Activated CD4-positive, alpha-beta memory T cell treated with anti-CD3 and anti-CD28 coated beads for 36 hours (primary cell): ENCODE measurements around the gene LGI4. TPM values are rescaled to one million over a fixed set of nuclear protein-coding genes. Genes with fewer than 3 reads are reported as not detected.

Experiments
- CTCF ChIA-PET: fragments of 350-600 bp; sonication (Branson Sonifier 250); formaldehyde crosslinking; loops from one replicate; lab custom pipeline; 2021; ENCODE audit warnings: antibody characterized with exemption, inconsistent platforms; lab: Charles Lee
- POLR2A ChIA-PET: fragments of 350-600 bp; sonication (Branson Sonifier 250); formaldehyde crosslinking; loops from one replicate; lab custom pipeline; 2021; ENCODE audit warnings: antibody characterized with exemption; lab: Charles Lee
- DNase-seq: peaks from one replicate; pipeline ENCODE4 v3.0.0-alpha.2; 2020
- H3K27ac Mint-ChIP-seq: one replicate; pipeline ENCODE4 v1.8.0; 2021; ENCODE audit warnings: mixed read lengths
- H3K27me3 Mint-ChIP-seq: one replicate; pipeline ENCODE4 v1.8.0; 2021; ENCODE audit warnings: mixed read lengths
- H3K36me3 Mint-ChIP-seq: one replicate; pipeline ENCODE4 v1.8.0; 2021; ENCODE audit warnings: mixed read lengths
- H3K4me1 Mint-ChIP-seq: one replicate; pipeline ENCODE4 v1.8.0; 2021; ENCODE audit warnings: low read depth, mixed read lengths
- H3K4me3 Mint-ChIP-seq: one replicate; pipeline ENCODE4 v1.8.0; 2021; ENCODE audit warnings: mild to moderate bottlenecking, mixed read lengths
- H3K9me3 Mint-ChIP-seq: one replicate; pipeline ENCODE4 v1.8.0; 2021; ENCODE audit warnings: mixed read lengths
- intact Hi-C: fragments of 100-400 bp; cut with micrococcal nuclease; formaldehyde crosslinking; loops from one replicate; pipeline ENCODE4 v1.15.1; 2023
- total RNA-seq, 2 experiments: library from RNA; stranded (reverse); gene quantifications; one replicate each; pipeline ENCODE4 v1.2.3, GENCODE V29; 2021

LGI4 gene
- total RNA-seq, 2 experiments from 2014 or later: 0.50 to 0.51 TPM

DNA sequence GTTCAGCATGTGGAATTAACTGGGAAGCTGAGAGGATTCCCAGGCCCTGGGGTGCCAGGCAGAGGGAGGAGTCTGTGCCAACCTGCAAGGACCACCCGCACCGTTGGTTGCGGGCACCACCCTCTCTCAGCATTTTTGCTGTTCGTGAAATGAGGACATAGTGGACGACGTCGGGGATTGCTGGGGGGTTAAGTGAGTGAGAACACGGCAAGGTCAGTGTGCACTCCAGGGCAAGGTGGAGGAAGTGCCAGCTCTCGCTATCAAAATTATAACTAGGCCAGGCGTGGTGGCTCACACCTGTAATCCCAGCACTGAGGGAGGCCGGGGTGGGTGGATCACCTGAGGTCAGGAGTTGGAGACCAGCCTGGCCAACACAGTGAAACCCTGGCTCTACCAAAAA lies 17.1 kb downstream of the LGI4 start:
- no peak for DNase-seq

DNA sequence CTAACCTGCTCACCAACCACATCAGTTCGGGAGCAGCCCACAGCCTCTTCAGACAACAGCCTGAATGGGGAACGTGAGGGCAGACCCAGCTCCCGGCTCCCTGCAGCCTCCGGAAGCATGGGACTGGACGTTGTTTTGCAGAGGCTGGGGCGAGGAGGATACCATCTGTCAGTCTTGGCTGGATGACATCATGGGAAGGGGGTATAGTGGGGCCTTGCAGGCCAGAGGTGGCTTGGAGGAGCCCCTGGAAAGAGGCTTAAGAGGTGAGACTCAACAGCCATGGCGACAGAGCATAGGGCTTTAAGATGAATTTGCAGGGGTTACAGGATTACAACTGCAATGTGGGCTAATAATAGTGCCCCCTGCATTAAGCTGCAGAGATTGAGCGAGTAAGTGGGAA lies 17.7 kb downstream of the LGI4 start:
- POLR2A ChIA-PET: no interaction called here
- H3K27ac Mint-ChIP-seq: no peak overlapping the region

More for the DNA sequence above, 17.1 kb downstream of the LGI4 start:
- Mint-ChIP-seq H3K36me3 (no peaks in the 10 kb centered on the region), H3K27ac (no peak overlapping the region), H3K27me3 (no peaks in the 10 kb centered on the region), H3K9me3 (no peaks in the 10 kb centered on the region), H3K4me3 (no peak overlapping the region), H3K4me1 (peaks cover 3% of the 10 kb centered on the region)
- intact Hi-C loops: no loop called here
- POLR2A ChIA-PET: no interaction called here
- CTCF ChIA-PET: interaction anchor here (2.1 kb wide), 1 partner anchor 17 kb away, joined by 16 read pairs; the partner anchor contains the start of gene LGI4

DNA sequence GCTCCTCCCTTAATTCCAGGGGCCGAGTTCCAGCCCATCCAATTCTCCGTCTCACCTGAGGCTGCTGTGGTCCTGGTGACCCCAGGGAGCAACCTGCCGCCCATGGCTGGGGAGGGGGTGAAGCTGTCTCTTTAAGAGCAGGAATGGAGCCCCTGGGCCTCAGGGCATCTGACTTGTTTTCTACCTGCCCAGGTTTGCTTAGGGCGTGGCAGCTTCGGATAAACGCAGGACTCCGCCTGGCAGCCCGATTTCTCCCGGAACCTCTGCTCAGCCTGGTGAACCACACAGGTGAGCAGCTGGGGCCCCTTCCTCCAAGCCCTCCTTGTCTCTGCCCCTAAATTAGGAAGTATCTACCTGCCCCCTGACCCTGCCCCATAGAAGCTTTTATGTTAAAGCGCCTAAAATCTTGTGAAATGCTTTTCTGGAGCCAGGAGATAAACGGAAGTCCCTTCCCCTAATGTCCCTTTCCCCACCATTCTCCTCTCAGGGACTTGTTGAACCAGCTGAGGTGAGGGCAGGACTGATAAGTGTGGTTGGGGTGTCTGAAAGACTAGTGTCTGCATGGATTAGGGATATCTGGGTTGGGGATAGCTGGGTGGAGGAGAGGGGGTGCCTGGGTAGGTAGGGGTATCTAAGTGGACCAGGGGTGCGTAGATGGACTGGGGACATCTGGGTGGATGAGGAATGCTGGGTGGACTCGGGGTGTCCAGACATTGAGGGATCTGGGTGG lies 18.6 kb downstream of the LGI4 start:
- no peak overlapping the region for H3K4me3 Mint-ChIP-seq
- intact Hi-C loops: no loop called here
- H3K27me3 Mint-ChIP-seq: no peaks in the 10 kb centered on the region
- no peaks in the 10 kb centered on the region for H3K9me3 Mint-ChIP-seq
- no peaks in the 10 kb centered on the region for H3K36me3 Mint-ChIP-seq
- ChIA-PET CTCF (interaction anchor here (1.1 to 3.1 kb wide), 4 partner anchors 11 to 50 kb away, joined by 4 to 16 read pairs (median 8); partner anchors contain the start of gene LGI4), POLR2A (no interaction called here)
- no peak for DNase-seq
- H3K27ac Mint-ChIP-seq: no peak overlapping the region
- peaks cover 3% of the 10 kb centered on the region for H3K4me1 Mint-ChIP-seq

More for the DNA sequence above, 17.7 kb downstream of the LGI4 start:
- no peaks in the 10 kb centered on the region for H3K27me3 Mint-ChIP-seq
- DNase-seq: no peak
- H3K36me3 Mint-ChIP-seq: no peaks in the 10 kb centered on the region
- H3K4me3 Mint-ChIP-seq: no peak overlapping the region
- H3K4me1 Mint-ChIP-seq: peaks cover 3% of the 10 kb centered on the region
- intact Hi-C loops: no loop called here
- no peaks in the 10 kb centered on the region for H3K9me3 Mint-ChIP-seq
- CTCF ChIA-PET: interaction anchor here (1.4 to 3.1 kb wide), 3 partner anchors 10 to 24 kb away, joined by 4 to 16 read pairs (median 12); partner anchors contain the start of gene LGI4

DNA sequence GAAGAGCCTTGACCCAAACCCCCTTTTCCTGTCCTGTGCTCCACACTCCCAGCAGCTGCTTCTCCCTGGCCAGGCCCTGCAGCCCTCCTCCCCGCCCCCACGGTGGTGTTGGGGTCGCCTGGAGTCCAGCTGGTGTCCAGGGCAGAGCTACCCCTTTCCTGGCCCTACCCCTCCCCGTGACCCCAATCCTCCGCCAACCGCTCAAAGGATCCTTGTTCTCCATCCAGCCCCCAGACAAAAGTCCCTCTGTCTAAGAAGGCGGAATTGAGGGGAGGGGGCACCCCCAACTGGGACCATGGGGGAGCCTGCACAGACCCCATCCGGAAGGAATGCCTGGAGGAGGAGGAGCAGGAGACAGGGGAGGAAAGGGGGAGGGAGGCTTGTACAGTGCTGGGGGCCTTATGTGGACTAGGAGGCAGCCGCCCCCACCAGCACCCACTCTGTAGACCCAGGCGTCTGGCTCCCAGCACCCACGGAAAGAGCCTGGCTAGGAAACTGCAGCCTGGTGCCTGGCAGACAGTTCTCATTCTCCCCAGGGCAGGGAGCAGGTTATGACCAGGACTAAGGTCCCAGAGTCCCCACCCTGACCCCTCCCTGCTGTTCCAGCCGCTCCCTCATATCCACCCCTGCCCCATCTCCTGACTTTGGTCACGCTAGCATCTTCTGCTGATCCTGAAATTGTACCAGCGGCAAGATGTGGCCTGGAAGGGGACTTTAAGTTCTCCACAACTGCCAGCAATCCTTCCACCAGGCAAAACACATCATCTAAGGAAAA lies 19.5 kb downstream of the LGI4 start, which contains the start of gene FXYD3:
FXYD3 (plus strand) TSS at position 647 of the 775 bp plus-strand sequence. CDS start 3,554 bp downstream, outside the sequence.
- ChIA-PET POLR2A (no interaction called here), CTCF (interaction anchor here (0.6 to 3.1 kb wide), 14 partner anchors 9 to 492 kb away, joined by 3 to 12 read pairs (median 3); no protein-coding TSS in a partner anchor)
- H3K4me1 Mint-ChIP-seq: peaks cover 3% of the 10 kb centered on the region
- DNase-seq: no peak
- no peaks in the 10 kb centered on the region for H3K27me3 Mint-ChIP-seq
- no peaks in the 10 kb centered on the region for H3K9me3 Mint-ChIP-seq
- H3K36me3 Mint-ChIP-seq: no peaks in the 10 kb centered on the region
- no peak within 1 kb of the TSS for H3K27ac Mint-ChIP-seq
- intact Hi-C loops: no loop called here
- H3K4me3 Mint-ChIP-seq: no peak within 1 kb of the TSS

DNA sequence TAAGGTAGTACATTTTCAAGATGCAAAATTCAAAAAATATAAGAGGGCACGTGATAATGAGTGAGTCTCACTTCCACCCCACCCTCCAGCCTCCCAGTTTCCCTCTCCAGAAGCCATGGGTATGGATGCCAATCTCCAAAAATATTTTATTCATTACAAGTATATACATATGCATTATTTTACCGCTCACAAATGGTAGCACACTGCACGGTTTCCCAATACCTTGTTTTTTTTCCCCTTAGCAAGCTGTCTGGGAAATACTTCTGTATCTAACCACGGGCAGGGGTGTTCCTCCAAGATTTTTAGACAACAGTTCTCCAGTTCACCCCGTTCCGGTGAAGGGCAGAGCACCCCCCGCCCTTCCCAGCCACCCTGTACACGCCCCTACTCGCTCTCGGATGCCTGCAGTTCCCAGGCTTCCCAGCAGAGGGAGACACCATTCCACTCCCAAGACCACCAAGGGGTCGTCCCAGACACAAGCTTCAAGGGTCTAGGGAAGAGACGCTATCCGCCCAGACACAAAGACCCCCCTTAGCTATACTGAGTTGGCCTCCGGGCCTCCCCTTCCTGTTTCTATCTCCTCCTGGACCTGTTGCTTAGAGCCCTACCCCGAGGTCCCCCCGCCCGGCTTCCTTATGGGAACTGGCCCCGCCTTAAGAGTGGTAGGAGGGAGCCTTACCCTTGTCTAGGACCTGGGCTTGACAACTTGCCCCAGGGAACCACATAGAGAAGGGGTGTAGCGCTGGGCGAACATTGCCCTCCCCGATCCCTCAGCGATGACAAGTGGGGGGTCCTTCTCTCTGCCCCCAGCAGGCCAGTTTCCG lies 20.3 kb downstream of the LGI4 start:
- Mint-ChIP-seq H3K4me3 (no peak overlapping the region), H3K27me3 (no peaks in the 10 kb centered on the region), H3K9me3 (no peaks in the 10 kb centered on the region), H3K27ac (no peak overlapping the region), H3K4me1 (peaks cover 3% of the 10 kb centered on the region), H3K36me3 (no peaks in the 10 kb centered on the region)
- ChIA-PET CTCF (interaction anchor here (0.6 to 3.1 kb wide), 14 partner anchors 10 to 493 kb away, joined by 3 to 12 read pairs (median 3); no protein-coding TSS in a partner anchor), POLR2A (no interaction called here)
- peak; percentile 78 for DNase-seq
- intact Hi-C loops: loop anchor here (1.0 kb wide), 1 partner anchor 21 kb away; the partner anchor contains the start of gene LGI4

DNA sequence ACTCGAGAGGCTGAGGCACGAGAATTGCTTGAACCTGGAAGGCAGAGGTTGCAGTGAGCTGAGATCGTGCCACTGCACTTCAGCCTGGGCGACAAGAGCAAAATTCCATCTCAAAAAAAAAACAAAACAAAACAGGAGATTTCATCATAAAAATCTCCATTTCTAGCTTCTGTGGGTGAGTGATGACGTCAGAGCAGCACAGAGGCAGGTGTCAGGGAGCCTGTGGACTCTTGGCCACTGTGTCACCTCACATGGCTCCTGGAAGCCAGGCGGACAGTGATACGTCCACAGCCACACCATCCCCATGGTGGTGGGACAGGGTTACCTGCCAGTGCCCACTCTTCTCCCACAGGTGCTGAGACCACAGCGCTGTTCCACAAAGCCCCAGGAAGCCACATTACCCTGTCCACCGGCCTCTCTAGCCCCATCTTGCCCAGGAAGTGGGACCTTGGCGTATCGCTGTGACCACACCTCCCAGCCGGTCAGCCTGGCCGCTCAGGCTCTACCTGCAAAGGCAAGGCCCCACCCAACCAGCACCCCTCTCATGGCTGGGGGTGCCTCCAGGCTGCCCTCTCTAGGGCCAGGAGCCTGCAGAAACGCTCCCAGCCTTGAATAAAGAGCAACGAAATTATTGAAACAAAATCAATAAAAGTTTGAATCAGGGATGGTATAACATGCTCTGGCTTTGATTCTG lies 21.7 kb downstream of the LGI4 start:
- DNase-seq: no peak
- ChIA-PET CTCF (interaction anchor here (3.0 kb wide), 1 partner anchor 23 kb away, joined by 15 read pairs; the partner anchor contains the start of gene LGI4), POLR2A (no interaction called here)
- Mint-ChIP-seq H3K27me3 (no peaks in the 10 kb centered on the region), H3K9me3 (no peaks in the 10 kb centered on the region), H3K27ac (no peak overlapping the region), H3K4me1 (peaks cover 3% of the 10 kb centered on the region), H3K36me3 (no peaks in the 10 kb centered on the region), H3K4me3 (no peak overlapping the region)
- intact Hi-C loops: no loop called here

DNA sequence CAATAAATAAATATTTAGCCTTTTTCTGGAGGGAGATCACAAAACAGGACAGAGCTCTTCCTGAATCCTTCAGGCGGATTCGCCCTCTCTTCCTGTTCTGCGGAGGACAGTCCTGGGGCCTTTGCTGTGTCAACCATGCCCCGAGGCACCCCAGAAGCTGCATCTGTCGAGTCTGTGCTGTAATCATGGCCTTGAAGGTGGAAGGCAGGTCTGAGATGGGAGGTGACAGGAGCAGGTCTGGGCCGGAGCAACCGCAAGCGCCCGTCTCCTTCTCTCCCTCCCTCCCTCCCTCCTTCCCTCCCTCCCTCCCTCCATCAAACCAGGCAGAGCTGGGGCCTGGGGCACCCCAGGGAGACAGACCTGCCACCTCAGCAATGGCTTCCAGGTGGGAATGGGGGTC lies 23.9 kb downstream of the LGI4 start:
- no peaks in the 10 kb centered on the region for H3K36me3 Mint-ChIP-seq
- POLR2A ChIA-PET: no interaction called here
- H3K27me3 Mint-ChIP-seq: no peaks in the 10 kb centered on the region
- no peak overlapping the region for H3K4me3 Mint-ChIP-seq
- peaks cover 13% of the 10 kb centered on the region for H3K4me1 Mint-ChIP-seq
- H3K9me3 Mint-ChIP-seq: no peaks in the 10 kb centered on the region
- no peak overlapping the region for H3K27ac Mint-ChIP-seq
- no peak for DNase-seq
- intact Hi-C loops: no loop called here
- CTCF ChIA-PET: interaction anchor here (1.1 to 3.0 kb wide), 3 partner anchors 25 to 67 kb away, joined by 3 to 15 read pairs (median 6); partner anchors contain the start of gene LGI4

DNA sequence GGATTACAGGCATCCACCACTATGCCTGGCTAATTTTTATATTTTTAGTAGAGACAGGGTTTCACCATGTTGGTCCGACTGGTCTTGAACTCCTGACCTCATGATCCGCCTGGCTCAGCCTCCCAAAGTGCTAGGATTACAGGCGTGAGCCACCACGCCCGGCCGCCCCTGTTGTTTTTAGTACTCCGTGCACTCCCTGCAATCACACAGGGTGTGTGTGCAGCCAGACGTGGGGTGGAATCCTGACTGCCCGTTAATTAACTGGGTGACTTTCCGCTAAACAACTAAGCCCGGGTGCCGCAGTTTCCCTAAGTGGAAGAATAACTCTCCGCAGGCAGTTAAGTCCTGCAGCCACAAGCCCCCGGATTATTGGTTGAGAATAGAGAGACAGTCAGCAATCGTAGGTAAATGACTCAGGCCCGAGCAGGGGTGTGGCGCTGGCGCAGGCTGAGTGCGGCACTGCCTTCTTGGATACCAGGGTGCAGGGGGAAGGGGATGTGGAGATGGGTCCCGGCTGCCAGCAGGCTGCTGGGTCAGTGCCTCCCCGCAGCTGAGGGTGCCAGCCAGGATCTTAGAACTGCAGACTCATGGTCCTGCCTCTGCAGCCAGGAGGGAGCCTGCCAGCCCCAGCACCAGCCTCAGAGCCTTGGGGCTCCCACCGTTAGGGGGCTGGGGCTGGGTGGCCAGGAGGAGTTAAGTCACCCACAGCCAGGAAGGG lies 25.3 kb downstream of the LGI4 start:
- POLR2A ChIA-PET: no interaction called here
- no peak overlapping the region for H3K4me3 Mint-ChIP-seq
- no peaks in the 10 kb centered on the region for H3K27me3 Mint-ChIP-seq
- CTCF ChIA-PET: interaction anchor here (0.7 to 3.0 kb wide), 3 partner anchors 26 to 314 kb away, joined by 3 to 15 read pairs (median 4); partner anchors contain the start of gene LGI4
- no peaks in the 10 kb centered on the region for H3K9me3 Mint-ChIP-seq
- no peaks in the 10 kb centered on the region for H3K36me3 Mint-ChIP-seq
- peaks cover 11% of the 10 kb centered on the region for H3K4me1 Mint-ChIP-seq
- intact Hi-C loops: loop anchor here (10.0 kb wide), 1 partner anchor 915 kb away; no protein-coding TSS in a partner anchor
- H3K27ac Mint-ChIP-seq: no peak overlapping the region
- DNase-seq: no peak

DNA sequence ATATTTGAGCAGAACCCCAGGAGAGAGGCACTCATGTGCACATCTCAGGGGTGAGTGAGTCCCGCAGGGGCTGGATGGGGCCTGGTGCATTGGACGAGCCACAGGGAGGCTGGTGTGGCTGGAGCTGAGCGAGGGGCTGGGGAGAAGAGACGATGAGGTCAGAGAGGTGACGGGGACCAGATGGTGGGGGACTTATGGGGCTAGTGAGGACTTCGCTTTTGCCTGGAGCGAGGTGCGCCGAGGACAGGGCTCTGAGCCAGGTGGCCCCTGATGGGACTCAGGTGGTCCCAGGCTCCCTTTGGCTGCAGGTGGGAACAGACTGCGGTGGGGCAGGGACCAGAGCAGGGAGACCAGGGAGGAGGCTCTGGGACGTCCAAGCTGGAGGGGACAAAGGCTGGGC lies 26.1 kb downstream of the LGI4 start:
- DNase-seq: no peak
- Mint-ChIP-seq H3K36me3 (no peaks in the 10 kb centered on the region), H3K9me3 (no peaks in the 10 kb centered on the region), H3K4me1 (peaks cover 10% of the 10 kb centered on the region), H3K4me3 (no peak overlapping the region), H3K27ac (no peak overlapping the region), H3K27me3 (no peaks in the 10 kb centered on the region)
- ChIA-PET POLR2A (no interaction called here), CTCF (interaction anchor here (0.7 kb wide), 1 partner anchor 313 kb away, joined by 3 read pairs; no protein-coding TSS in a partner anchor)
- intact Hi-C loops: loop anchor here (10.0 kb wide), 1 partner anchor 916 kb away; no protein-coding TSS in a partner anchor

DNA sequence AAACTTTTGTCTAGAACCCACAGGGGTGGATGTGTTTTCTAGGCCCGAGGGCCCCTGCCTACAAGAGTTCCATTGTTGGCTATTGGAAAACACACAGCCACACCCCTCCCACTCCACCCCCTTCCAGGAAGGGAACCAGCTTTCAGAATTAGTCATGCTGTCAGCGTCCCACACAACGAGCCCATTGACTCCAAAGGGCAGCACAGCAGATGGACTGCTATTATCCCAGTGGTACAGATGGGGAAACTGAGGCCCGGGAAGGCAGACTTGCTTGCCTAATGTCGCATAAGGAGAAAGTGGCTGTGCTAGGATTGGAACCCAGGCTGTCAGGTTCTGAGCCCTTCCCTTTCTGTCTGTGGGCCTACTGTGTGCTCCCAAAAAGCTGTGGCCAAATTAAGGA lies 27.3 kb downstream of the LGI4 start:
- Mint-ChIP-seq H3K36me3 (no peaks in the 10 kb centered on the region), H3K4me1 (peaks cover 10% of the 10 kb centered on the region), H3K9me3 (no peaks in the 10 kb centered on the region), H3K4me3 (no peak overlapping the region), H3K27ac (no peak overlapping the region), H3K27me3 (no peaks in the 10 kb centered on the region)
- DNase-seq: peak; percentile 44
- intact Hi-C loops: loop anchor here (10.0 kb wide), 1 partner anchor 917 kb away; no protein-coding TSS in a partner anchor
- ChIA-PET POLR2A (no interaction called here), CTCF (interaction anchor here (2.4 kb wide), 1 partner anchor 41 kb away, joined by 6 read pairs; no protein-coding TSS in a partner anchor)
